ENCODE measurements around the gene TLCD4.

Gene TLCD4

DNA sequence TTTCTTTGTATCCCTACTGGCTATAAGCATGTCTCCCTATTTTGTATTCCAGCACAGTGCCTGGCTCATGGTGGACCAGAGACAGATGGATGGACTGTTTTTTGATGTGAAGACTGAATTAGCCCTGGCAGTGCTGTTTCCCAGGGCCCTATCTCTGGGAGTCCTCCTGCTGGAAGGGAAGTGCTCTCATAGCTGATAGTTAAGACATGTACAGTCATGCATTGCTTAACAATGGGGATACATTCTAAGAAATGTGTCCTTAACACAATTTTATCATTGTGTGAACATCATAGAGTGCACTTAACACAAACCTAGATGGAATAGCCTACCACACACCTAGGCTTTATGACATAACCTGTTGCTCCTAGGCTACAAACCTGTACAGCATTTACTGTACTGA is 21.1 kb downstream of the TLCD4 start:
- TF ChIP-seq, protein P1, sequence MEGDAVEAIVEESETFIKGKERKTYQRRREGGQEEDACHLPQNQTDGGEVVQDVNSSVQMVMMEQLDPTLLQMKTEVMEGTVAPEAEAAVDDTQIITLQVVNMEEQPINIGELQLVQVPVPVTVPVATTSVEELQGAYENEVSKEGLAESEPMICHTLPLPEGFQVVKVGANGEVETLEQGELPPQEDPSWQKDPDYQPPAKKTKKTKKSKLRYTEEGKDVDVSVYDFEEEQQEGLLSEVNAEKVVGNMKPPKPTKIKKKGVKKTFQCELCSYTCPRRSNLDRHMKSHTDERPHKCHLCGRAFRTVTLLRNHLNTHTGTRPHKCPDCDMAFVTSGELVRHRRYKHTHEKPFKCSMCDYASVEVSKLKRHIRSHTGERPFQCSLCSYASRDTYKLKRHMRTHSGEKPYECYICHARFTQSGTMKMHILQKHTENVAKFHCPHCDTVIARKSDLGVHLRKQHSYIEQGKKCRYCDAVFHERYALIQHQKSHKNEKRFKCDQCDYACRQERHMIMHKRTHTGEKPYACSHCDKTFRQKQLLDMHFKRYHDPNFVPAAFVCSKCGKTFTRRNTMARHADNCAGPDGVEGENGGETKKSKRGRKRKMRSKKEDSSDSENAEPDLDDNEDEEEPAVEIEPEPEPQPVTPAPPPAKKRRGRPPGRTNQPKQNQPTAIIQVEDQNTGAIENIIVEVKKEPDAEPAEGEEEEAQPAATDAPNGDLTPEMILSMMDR (IDR thresholded peaks at IDR 0.05): no peak

DNA sequence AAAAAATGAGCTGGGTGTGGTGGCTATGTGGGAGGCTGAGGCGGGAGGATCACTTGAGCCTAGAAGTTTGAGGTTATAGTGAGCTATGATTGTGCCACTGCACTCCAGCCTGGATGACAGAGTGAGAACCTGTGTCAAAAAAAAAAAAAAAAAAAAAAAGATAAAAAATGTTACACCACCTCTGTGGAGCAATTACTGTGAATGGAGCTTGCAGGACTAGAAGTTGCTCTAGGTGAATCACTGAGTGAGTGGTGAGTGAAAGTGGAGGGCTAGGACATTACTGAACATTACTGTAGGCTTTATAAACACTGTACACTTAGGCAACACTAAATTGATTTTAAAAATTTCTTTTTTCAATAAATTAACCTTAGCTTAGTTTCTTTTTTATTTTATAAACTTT is 21.9 kb downstream of the TLCD4 start:
- TF ChIP-seq, protein P1 (IDR thresholded peaks at IDR 0.05): no peak

DNA sequence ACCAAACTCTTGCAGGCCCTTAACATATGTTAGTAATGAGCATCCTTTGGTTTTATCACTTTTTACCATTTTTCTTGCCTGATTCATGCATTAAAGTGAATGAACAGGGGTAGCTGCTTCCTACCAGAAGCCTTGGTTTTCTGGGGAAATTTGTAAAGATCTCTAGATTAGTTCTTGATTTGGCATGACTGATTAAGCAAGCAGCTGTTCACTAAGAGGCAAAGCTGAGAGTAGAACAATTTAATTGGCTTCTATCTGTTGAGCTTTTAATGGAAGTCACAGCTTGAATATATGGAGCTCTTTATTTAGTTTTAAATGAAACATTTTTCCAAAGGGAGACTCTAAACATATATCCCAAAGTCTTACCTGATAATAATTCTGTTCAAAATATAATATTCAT is 23.6 kb downstream of the TLCD4 start:
- TF ChIP-seq, protein P1 (IDR thresholded peaks at IDR 0.05): no peak

DNA sequence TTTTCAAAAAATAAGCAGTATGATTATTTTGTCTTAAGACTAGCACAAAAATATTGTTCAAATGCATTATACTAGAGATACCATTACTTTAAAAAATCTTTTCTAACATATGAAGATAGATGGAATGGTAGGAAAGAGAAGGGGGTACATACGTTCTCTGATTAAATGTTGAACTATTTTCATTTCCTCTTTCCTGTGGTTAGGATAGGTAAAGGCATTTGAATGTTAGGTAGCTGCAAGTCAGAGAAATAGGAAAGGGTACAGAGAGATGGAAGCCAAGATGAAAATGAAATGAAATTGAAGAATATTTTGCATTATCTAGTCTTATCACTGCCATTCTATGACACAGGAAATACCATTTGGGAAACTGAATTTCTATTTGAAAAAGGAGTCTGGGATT is 28.3 kb downstream of the TLCD4 start:
- TF ChIP-seq, protein P1 (IDR thresholded peaks at IDR 0.05): no peak

DNA sequence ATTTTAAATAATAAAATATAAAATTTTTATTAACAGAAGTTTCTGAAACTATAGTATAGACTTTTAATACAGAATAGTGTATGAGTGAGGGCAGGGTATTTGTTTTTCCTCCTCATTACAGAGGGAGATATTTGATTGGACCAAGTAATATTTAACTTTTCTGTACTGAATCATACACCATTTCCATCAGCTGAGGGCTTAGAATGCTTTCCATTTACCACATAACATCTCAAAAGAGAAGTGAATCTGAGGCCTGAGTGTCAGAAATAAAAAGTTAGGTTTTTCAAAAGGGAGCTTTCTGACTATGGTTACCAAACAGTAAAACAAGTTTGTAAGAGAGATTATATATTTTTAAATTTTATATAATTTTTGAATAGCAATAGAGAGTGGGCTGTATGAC is 29.5 kb downstream of the TLCD4 start:
- TF ChIP-seq, protein P1 (IDR thresholded peaks at IDR 0.05): no peak

DNA sequence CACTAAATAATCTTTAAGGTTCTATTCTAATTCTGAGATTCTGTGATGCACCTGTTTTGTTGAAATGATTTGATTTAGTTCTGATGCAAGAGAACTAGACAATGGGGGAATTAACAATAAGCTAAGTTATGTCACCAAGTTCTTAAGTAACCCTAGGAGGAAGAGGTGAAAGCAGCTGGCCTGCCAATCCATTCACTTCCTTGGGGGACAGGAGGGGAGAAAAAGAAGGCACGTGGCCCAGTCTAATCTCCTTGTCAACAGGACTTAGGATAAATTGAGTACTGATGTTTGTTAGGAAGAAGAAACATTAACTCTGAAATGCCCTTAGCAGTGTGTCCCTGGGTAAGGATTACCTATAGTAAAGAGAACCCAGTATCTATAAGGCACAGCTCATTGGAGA is 36.9 kb downstream of the TLCD4 start:
- TF ChIP-seq, protein P1 (IDR thresholded peaks at IDR 0.05): no peak

All from LNCAP (cell line).